Activated B cell treated with CpG ODN at 0.5 μM for 24 hours (primary cell): ENCODE data around the gene UBA6. TPM values are rescaled to one million over a fixed set of nuclear protein-coding genes. Genes with fewer than 3 reads are reported as not detected.

Source experiments
- ATAC-seq: fragments of 200-7000 bp; cut with Tn5 transposase; one replicate; pipeline ENCODE4 v1.10.0; 2021; ENCODE audit warnings: low read depth, mild to moderate bottlenecking, moderate library complexity
- CTCF ChIA-PET: fragments of 350-600 bp; sonication (Branson Sonifier 250); formaldehyde crosslinking; loops from one replicate; lab custom pipeline; 2021; ENCODE audit warnings: antibody characterized with exemption; lab: Charles Lee
- POLR2A ChIA-PET: fragments of 350-600 bp; sonication (Branson Sonifier 250); formaldehyde crosslinking; loops from one replicate; lab custom pipeline; 2021; ENCODE audit warnings: antibody characterized with exemption; lab: Charles Lee
- DNase-seq: peaks from one replicate; pipeline ENCODE4 v3.0.0; 2022
- H3K27ac Mint-ChIP-seq: one replicate; pipeline ENCODE4 v1.8.0; 2020; ENCODE audit warnings: mixed read lengths
- H3K27me3 Mint-ChIP-seq: one replicate; pipeline ENCODE4 v1.8.0; 2021; ENCODE audit warnings: mixed read lengths
- H3K36me3 Mint-ChIP-seq: one replicate; pipeline ENCODE4 v1.8.0; 2021; ENCODE audit warnings: low read depth, mixed read lengths
- H3K4me1 Mint-ChIP-seq: one replicate; pipeline ENCODE4 v1.8.0; 2021; ENCODE audit warnings: mixed read lengths
- H3K4me3 Mint-ChIP-seq: one replicate; pipeline ENCODE4 v1.8.0; 2020; ENCODE audit warnings: mild to moderate bottlenecking, mixed read lengths
- H3K9me3 Mint-ChIP-seq: one replicate; pipeline ENCODE4 v1.8.0; 2020; ENCODE audit warnings: mixed read lengths
- intact Hi-C: fragments of 100-400 bp; cut with micrococcal nuclease; formaldehyde crosslinking; loops from one replicate; pipeline ENCODE4 v1.15.1; 2024
- total RNA-seq: library from RNA; stranded (reverse); gene quantifications from 2 replicates; pipeline ENCODE4 v1.2.3, GENCODE V29; 2022
- TF ChIP-seq, protein P1 (sequence below): fragments of 200-600 bp; IDR thresholded peaks from one replicate; pipeline ENCODE4 v1.8.0; 2022; ENCODE audit warnings: antibody characterized with exemption, mild to moderate bottlenecking

UBA6 gene
- total RNA-seq, 1 donor from 2014 or later: 70.4 TPM

GRCh38 chr4:67635331-67635730 is 65.6 kb downstream of the UBA6 start:
- H3K4me3 Mint-ChIP-seq: no peak overlapping the region
- no peak for DNase-seq
- H3K27me3 Mint-ChIP-seq: no peaks in the 10 kb centered on the region
- H3K9me3 Mint-ChIP-seq: no peaks in the 10 kb centered on the region
- no peak overlapping the region for H3K27ac Mint-ChIP-seq
- POLR2A ChIA-PET: no interaction called here
- H3K36me3 Mint-ChIP-seq: peaks cover 66% of the 10 kb centered on the region
- CTCF ChIA-PET: no interaction called here
- TF ChIP-seq, protein P1, sequence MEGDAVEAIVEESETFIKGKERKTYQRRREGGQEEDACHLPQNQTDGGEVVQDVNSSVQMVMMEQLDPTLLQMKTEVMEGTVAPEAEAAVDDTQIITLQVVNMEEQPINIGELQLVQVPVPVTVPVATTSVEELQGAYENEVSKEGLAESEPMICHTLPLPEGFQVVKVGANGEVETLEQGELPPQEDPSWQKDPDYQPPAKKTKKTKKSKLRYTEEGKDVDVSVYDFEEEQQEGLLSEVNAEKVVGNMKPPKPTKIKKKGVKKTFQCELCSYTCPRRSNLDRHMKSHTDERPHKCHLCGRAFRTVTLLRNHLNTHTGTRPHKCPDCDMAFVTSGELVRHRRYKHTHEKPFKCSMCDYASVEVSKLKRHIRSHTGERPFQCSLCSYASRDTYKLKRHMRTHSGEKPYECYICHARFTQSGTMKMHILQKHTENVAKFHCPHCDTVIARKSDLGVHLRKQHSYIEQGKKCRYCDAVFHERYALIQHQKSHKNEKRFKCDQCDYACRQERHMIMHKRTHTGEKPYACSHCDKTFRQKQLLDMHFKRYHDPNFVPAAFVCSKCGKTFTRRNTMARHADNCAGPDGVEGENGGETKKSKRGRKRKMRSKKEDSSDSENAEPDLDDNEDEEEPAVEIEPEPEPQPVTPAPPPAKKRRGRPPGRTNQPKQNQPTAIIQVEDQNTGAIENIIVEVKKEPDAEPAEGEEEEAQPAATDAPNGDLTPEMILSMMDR: no peak
- H3K4me1 Mint-ChIP-seq: peaks cover 34% of the 10 kb centered on the region
- ATAC-seq: no peak
- intact Hi-C loops: no loop called here

GRCh38 chr4:67634741-67635140 is 66.2 kb downstream of the UBA6 start:
- ATAC-seq (no peak), DNase-seq (no peak)
- Mint-ChIP-seq H3K4me1 (peaks cover 31% of the 10 kb centered on the region), H3K27ac (no peak overlapping the region), H3K4me3 (no peak overlapping the region), H3K27me3 (no peaks in the 10 kb centered on the region), H3K36me3 (peaks cover 66% of the 10 kb centered on the region), H3K9me3 (no peaks in the 10 kb centered on the region)
- ChIA-PET CTCF (no interaction called here), POLR2A (interaction anchor here (0.7 kb wide), 1 partner anchor 84 kb away, joined by 3 read pairs; no protein-coding TSS in a partner anchor)
- TF ChIP-seq, protein P1: no peak
- intact Hi-C loops: loop anchor here (5.0 kb wide), 1 partner anchor 53 kb away; no protein-coding TSS in a partner anchor

DNA sequence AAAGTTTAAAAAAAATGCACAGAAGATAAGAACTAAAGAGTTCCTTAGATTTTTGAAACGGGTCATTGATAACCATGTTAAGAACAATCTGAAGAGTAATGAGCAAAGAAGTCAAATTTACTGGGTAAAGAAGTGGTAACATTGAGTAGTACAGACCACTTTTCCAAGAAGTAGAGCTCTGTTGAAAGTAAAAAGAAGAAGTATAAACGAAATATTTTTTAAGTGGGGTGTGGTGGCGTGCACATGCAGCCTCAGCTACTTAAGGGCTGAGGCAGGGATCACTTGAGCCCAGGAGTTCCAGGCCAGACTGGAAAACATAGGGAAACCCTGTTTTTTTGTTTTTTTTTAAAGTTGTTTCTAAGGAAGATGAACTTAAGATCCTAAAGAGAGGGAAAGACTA is 68.5 kb downstream of the UBA6 start:
- Mint-ChIP-seq H3K36me3 (peaks cover 73% of the 10 kb centered on the region), H3K27me3 (no peaks in the 10 kb centered on the region), H3K4me3 (peak overlapping the region; percentile 64), H3K9me3 (no peaks in the 10 kb centered on the region), H3K27ac (peak overlapping the region; percentile 72), H3K4me1 (peaks cover 19% of the 10 kb centered on the region)
- ChIA-PET CTCF (interaction anchor here (0.6 to 1.6 kb wide), 2 partner anchors 41 to 83 kb away, joined by 4 read pairs; no protein-coding TSS in a partner anchor), POLR2A (interaction anchor here (1.0 to 1.1 kb wide), 2 partner anchors 10 to 87 kb away, joined by 3 to 4 read pairs; partner anchors contain the start of gene CENPC)
- TF ChIP-seq, protein P1: no peak
- no peak for DNase-seq
- intact Hi-C loops: loop anchor here (2.0 to 5.0 kb wide), 4 partner anchors 55 to 84 kb away; partner anchors contain the start of gene UBA6
- ATAC-seq: peak; percentile 96

GRCh38 chr4:67624939-67625338 is 76.0 kb downstream of the UBA6 start:
- intact Hi-C loops: loop anchor here (2.0 kb wide), 1 partner anchor 76 kb away; no protein-coding TSS in a partner anchor
- H3K36me3 Mint-ChIP-seq: peaks cover 81% of the 10 kb centered on the region
- ChIA-PET POLR2A (no interaction called here), CTCF (interaction anchor here (1.0 kb wide), 1 partner anchor 75 kb away, joined by 3 read pairs; no protein-coding TSS in a partner anchor)
- no peaks in the 10 kb centered on the region for H3K9me3 Mint-ChIP-seq
- H3K4me3 Mint-ChIP-seq: no peak overlapping the region
- DNase-seq: no peak
- TF ChIP-seq, protein P1: no peak
- no peaks in the 10 kb centered on the region for H3K27me3 Mint-ChIP-seq
- no peak overlapping the region for H3K27ac Mint-ChIP-seq
- ATAC-seq: no peak
- H3K4me1 Mint-ChIP-seq: no peaks in the 10 kb centered on the region

DNA sequence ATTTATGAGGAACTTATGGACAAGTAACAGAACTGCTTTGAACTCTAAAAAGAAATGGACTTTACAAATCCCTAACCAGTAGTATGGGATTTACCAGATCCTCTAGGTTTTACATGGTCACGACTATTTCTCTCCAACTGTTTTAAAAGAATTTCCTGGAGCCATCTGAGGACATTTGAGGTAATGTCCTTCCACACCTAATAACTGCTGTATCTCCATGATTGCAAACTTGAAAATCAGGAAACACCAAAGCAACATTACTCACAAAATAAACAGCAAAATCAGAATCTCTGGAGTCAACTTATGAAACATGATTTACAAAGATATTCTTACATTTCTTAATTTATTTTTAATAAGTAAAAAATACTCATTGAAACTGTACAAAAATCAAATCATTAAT is 84.5 kb downstream of the UBA6 start:
- intact Hi-C loops: no loop called here
- CTCF ChIA-PET: no interaction called here

More for the DNA sequence above, 84.5 kb downstream of the UBA6 start:
- Mint-ChIP-seq H3K27ac (no peak overlapping the region), H3K9me3 (peaks cover 9% of the 10 kb centered on the region), H3K36me3 (peaks cover 65% of the 10 kb centered on the region), H3K4me3 (no peak overlapping the region), H3K4me1 (peaks cover 3% of the 10 kb centered on the region), H3K27me3 (no peaks in the 10 kb centered on the region)
- POLR2A ChIA-PET: no interaction called here
- TF ChIP-seq, protein P1: no peak
- DNase-seq (no peak), ATAC-seq (no peak)
